OCI-LY7 (cell line): ENCODE results near the gene TP53RK. TPM values are rescaled to one million over a fixed set of nuclear protein-coding genes. Genes with fewer than 3 reads are reported as not detected.

Source experiments
- BruUV-seq: library from RNA; stranded (reverse); fragments of 400-500 nt; replicated peaks from 2 replicates; lab custom pipeline; 2021; lab: Mats Ljungman, UMichigan
- CTCF ChIA-PET: fragments of 300-600 bp; sonication (Branson Sonifier 250); formaldehyde crosslinking; loops from one replicate; lab custom pipeline; 2022; ENCODE audit warnings: antibody characterized with exemption; ENCODE audit not compliant: unreplicated experiment; lab: Charles Lee
- POLR2A ChIA-PET: fragments of 300-600 bp; sonication (Branson Sonifier 250); formaldehyde crosslinking; loops from one replicate; lab custom pipeline; 2022; ENCODE audit warnings: antibody characterized with exemption; lab: Charles Lee
- DNase-seq: peaks from one replicate; pipeline ENCODE4 v3.0.0-alpha.2; 2015; ENCODE audit warnings: low spot score
- H2AFZ ChIP-seq: fragments of 200-600 bp; sonication (generic), shearing (Covaris generic); 2 replicates; pipeline ENCODE4 v1.6.1; 2014; ENCODE audit warnings: mild to moderate bottlenecking, antibody characterized with exemption, low read length, moderate library complexity
- H3K27ac ChIP-seq: fragments of 200-600 bp; sonication (generic); 2 replicates; pipeline ENCODE4 v1.5.1; 2014; ENCODE audit warnings: mixed run types, low read depth, mild to moderate bottlenecking, moderate library complexity, low read length, inconsistent platforms; ENCODE audit not compliant: poor library complexity, severe bottlenecking
- H3K36me3 ChIP-seq: fragments of 200-600 bp; sonication (generic); 2 replicates; pipeline ENCODE4 v1.6.1; 2014; ENCODE audit warnings: mild to moderate bottlenecking, antibody characterized with exemption, low read length, moderate library complexity, mixed read lengths; ENCODE audit not compliant: insufficient read depth
- H3K4me1 ChIP-seq: fragments of 200-600 bp; sonication (generic); 2 replicates; pipeline ENCODE4 v1.5.1; 2014; ENCODE audit warnings: mild to moderate bottlenecking, low read length; ENCODE audit not compliant: insufficient read depth, poor library complexity, severe bottlenecking
- H3K4me2 ChIP-seq: fragments of 200-600 bp; sonication (generic); 2 replicates; pipeline ENCODE4 v1.6.1; 2014; ENCODE audit warnings: mild to moderate bottlenecking, low read length
- H3K4me3 ChIP-seq: fragments of 200-600 bp; sonication (generic); 2 replicates; pipeline ENCODE4 v1.5.1; 2014; ENCODE audit warnings: mild to moderate bottlenecking, low read depth, low read length; ENCODE audit not compliant: poor library complexity, severe bottlenecking
- H3K79me2 ChIP-seq: fragments of 200-600 bp; sonication (generic); 2 replicates; pipeline ENCODE4 v1.6.1; 2016; ENCODE audit warnings: low read depth, mild to moderate bottlenecking, low read length, moderate library complexity, mixed read lengths; ENCODE audit not compliant: insufficient read depth
- H3K9me2 ChIP-seq: fragments of 200-600 bp; sonication (generic); 2 replicates; pipeline ENCODE4 v1.6.1; 2016; ENCODE audit warnings: mild to moderate bottlenecking, low read length, mixed read lengths; ENCODE audit not compliant: insufficient read depth
- H3K9me3 ChIP-seq: fragments of 200-600 bp; sonication (generic); 2 replicates; pipeline ENCODE4 v1.6.1; 2014; ENCODE audit warnings: mild to moderate bottlenecking, mixed run types, low read length, mixed read lengths
- H4K20me1 ChIP-seq: fragments of 200-600 bp; sonication (generic); 2 replicates; pipeline ENCODE4 v1.6.1; 2014; ENCODE audit warnings: mild to moderate bottlenecking, antibody characterized with exemption, low read length, moderate library complexity, mixed read lengths; ENCODE audit not compliant: insufficient read depth
- CTCF ChIP-seq: fragments of 200-600 bp; sonication (generic); conservative IDR thresholded peaks from 2 replicates; pipeline ENCODE4 v1.5.1; 2014; ENCODE audit warnings: mild to moderate bottlenecking, antibody characterized with exemption, low read length, moderate library complexity, mixed read lengths
- EZH2phosphoT487 ChIP-seq: fragments of 200-600 bp; sonication (generic); IDR thresholded peaks from 2 replicates; pipeline ENCODE4 v1.6.1; 2018; ENCODE audit warnings: low read depth, borderline replicate concordance, mild to moderate bottlenecking, mixed run types, antibody characterized with exemption, low read length, moderate library complexity, mixed read lengths
- intact Hi-C: fragments of 100-400 bp; cut with micrococcal nuclease; formaldehyde crosslinking; loops from one replicate; pipeline ENCODE4 v1.10.0; 2022; ENCODE audit not compliant: unreplicated experiment
- total RNA-seq, 2 experiments: library from RNA; depleted of rRNA in 1 of 2; stranded (reverse); fragments of >200 nt in 1 of 2; shearing (Covaris generic) in 1 of 2; gene quantifications; 2 replicates each; pipeline ENCODE4 v1.2.3, GENCODE V29; 2014 to 2022

TP53RK gene
- total RNA-seq, 2 experiments from 2014 or later: 18.6 to 32.9 TPM

- ChIA-PET POLR2A (no interaction called here), CTCF (no interaction called here)
- no peaks in the 10 kb centered on the region for H3K4me1 ChIP-seq
- no peak within 1 kb of the TSS for H3K27ac ChIP-seq
- BruUV-seq: no TSS peak
- no peak for TF ChIP-seq CTCF
- no peaks in the 10 kb centered on the region for H3K79me2 ChIP-seq
- no peak for DNase-seq
- no peaks in the 10 kb centered on the region for H3K36me3 ChIP-seq
- no peak within 1 kb of the TSS for H3K4me2 ChIP-seq
- intact Hi-C loops: no loop called here
- H3K4me3 ChIP-seq: no peak within 1 kb of the TSS
- H3K9me2 ChIP-seq: no peaks in the 10 kb centered on the region
- H2AFZ ChIP-seq: no peak within 1 kb of the TSS
- H3K9me3 ChIP-seq: no peaks in the 10 kb centered on the region
- H4K20me1 ChIP-seq: no peaks in the 10 kb centered on the region
These were observed 37.9 kb downstream of the TP53RK start, which contains the start of gene SLC13A3 for GRCh38 chr20:46651091-46651962. SLC13A3 (minus strand) TSS chr20:46651459; CDS start chr20:46651421, 38 bp downstream.

GRCh38 chr20:46650575-46651090 is 38.6 kb downstream of the TP53RK start:
- Histone ChIP-seq H3K4me1 (no peaks in the 10 kb centered on the region), H3K36me3 (no peaks in the 10 kb centered on the region), H3K4me2 (no peak overlapping the region), H2AFZ (no peak overlapping the region), H4K20me1 (no peaks in the 10 kb centered on the region), H3K9me3 (no peaks in the 10 kb centered on the region), H3K27ac (no peak overlapping the region), H3K79me2 (no peaks in the 10 kb centered on the region), H3K4me3 (no peak overlapping the region), H3K9me2 (no peaks in the 10 kb centered on the region)
- ChIA-PET POLR2A (no interaction called here), CTCF (no interaction called here)
- TF ChIP-seq CTCF: no peak
- no peak for TF ChIP-seq EZH2phosphoT487
- DNase-seq: no peak
- no TSS peak for BruUV-seq
- intact Hi-C loops: no loop called here

- Histone ChIP-seq H3K79me2 (no peaks in the 10 kb centered on the region), H3K9me2 (no peaks in the 10 kb centered on the region), H3K4me1 (no peaks in the 10 kb centered on the region), H4K20me1 (no peaks in the 10 kb centered on the region), H3K9me3 (no peaks in the 10 kb centered on the region), H3K27ac (no peak overlapping the region), H2AFZ (no peak overlapping the region), H3K36me3 (no peaks in the 10 kb centered on the region), H3K4me2 (no peak overlapping the region), H3K4me3 (no peak overlapping the region)
- no TSS peak for BruUV-seq
- ChIA-PET POLR2A (no interaction called here), CTCF (no interaction called here)
- DNase-seq: no peak
- TF ChIP-seq EZH2phosphoT487 (no peak), CTCF (no peak)
- intact Hi-C loops: no loop called here
These were observed 39.2 kb downstream of the TP53RK start for GRCh38 chr20:46649965-46650542.
